A673 (cell line): ENCODE results near the gene CALR.

Experiments used
- CTCF ChIP-seq: fragments of 300-800, 200-600 bp; sonication (generic); conservative IDR thresholded peaks from 2 replicates; pipeline ENCODE4 v1.5.1; 2017; ENCODE audit warnings: low read depth, mild to moderate bottlenecking, antibody characterized with exemption, low read length, moderate library complexity, mixed read lengths
- EZH2 ChIP-seq: fragments of 200-600 bp; sonication (generic); IDR thresholded peaks from 2 replicates; pipeline ENCODE4 v1.6.1; 2017; ENCODE audit warnings: borderline replicate concordance, low read depth, mild to moderate bottlenecking, mixed read lengths, antibody characterized with exemption, low read length; ENCODE audit not compliant: poor library complexity, severe bottlenecking

- TF ChIP-seq CTCF = no peak
- TF ChIP-seq EZH2 = no peak
Measured at GRCh38 chr19:12993562-12993961, 55.2 kb downstream of the CALR start.
